ENCODE data around the gene DUSP6.

DUSP6 gene

DNA sequence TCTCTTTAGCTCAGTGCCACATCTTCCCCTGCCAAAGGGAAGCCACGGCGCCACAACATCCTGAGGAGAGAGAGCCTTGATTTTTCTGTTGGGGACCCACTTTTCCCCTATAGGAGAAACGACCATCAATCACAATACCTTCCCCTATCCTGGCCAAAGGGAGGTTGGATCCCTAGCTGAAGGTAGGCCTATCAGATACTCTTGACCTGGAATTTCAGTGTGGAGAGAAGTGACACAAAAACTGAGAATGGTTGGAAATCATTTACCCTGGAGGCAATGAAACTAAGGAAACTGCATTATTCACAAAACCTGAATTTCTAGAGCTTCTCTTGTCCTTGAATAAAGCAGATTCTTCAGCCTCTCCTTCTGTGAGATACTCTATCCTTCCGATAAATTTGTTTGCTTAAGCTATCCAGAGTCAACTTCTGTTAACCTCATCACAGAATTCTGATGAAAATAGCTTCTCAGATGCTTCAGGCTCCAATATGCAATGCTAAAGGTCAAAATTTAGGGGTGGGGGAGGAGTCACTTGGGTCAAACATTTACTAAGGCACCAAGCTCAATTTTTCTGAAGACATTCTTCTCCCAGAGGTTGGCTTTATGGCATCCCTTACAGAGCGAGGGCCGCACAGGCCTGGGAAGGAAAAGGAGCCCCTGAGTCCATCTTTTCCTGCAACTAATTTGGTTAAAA, 27.0 kb upstream of the DUSP6 start:
- no peak for DNase-seq (ENCODE audit: low read depth)
- TF ChIP-seq, protein P1, sequence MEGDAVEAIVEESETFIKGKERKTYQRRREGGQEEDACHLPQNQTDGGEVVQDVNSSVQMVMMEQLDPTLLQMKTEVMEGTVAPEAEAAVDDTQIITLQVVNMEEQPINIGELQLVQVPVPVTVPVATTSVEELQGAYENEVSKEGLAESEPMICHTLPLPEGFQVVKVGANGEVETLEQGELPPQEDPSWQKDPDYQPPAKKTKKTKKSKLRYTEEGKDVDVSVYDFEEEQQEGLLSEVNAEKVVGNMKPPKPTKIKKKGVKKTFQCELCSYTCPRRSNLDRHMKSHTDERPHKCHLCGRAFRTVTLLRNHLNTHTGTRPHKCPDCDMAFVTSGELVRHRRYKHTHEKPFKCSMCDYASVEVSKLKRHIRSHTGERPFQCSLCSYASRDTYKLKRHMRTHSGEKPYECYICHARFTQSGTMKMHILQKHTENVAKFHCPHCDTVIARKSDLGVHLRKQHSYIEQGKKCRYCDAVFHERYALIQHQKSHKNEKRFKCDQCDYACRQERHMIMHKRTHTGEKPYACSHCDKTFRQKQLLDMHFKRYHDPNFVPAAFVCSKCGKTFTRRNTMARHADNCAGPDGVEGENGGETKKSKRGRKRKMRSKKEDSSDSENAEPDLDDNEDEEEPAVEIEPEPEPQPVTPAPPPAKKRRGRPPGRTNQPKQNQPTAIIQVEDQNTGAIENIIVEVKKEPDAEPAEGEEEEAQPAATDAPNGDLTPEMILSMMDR (IDR thresholded peaks at IDR 0.05; ENCODE audit: low read depth, low read length) = no peak
- TF ChIP-seq, protein P2, sequence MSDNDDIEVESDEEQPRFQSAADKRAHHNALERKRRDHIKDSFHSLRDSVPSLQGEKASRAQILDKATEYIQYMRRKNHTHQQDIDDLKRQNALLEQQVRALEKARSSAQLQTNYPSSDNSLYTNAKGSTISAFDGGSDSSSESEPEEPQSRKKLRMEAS (IDR thresholded peaks at IDR 0.05; ENCODE audit: low read depth, low read length) = no peak
- no peak for TF ChIP-seq POLR2A (IDR thresholded peaks at IDR 0.05; ENCODE audit: extremely low read depth, insufficient read length)
- TF ChIP-seq MYC (IDR thresholded peaks at IDR 0.05; ENCODE audit: low read depth, low read length) = no peak
- H3K4me3 ChIP-seq (ENCODE audit: low read depth, low read length) = no peak overlapping the region

DNA sequence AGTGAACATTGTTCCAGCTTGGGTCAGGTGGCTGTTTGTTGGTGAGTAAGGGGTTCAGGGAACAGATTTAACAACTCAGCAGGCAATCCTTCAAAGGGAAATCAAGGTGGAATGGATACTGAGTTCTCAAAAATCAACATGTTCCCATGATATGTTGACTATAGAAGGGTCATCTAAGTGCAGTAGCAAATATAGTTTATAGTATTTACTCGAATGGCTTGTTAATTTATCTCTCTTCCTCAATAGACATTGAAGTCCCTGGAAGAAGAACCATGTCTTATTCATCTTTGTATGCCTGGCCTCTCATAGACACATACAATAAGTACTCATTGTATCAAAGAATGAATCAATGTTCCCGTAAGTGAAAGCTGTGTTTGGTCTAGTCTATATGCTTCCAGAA, 24.5 kb upstream of the DUSP6 start:
- no peak for DNase-seq (ENCODE audit: low read depth)
- TF ChIP-seq POLR2A (IDR thresholded peaks at IDR 0.05; ENCODE audit: extremely low read depth, insufficient read length) = no peak
- TF ChIP-seq, protein P2 (IDR thresholded peaks at IDR 0.05; ENCODE audit: low read depth, low read length) = no peak
- H3K4me3 ChIP-seq (ENCODE audit: low read depth, low read length) = no peak overlapping the region

DNA sequence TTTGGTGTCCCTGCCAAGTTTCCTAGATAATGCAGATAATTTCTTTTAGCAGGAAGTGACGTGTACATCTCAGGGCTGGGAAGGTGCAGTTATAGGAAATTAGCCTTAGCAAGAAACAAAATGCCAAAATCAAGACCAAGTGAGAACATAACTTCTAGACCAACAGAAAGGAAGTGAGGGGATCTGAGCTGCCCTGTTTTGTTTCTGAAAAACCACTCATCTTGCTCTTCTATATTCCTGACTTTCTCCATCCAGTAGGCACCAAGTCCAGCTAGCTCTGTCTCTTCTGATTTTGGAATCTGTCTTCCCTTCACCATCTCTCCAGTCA, 23.9 kb upstream of the DUSP6 start:
- H3K4me3 ChIP-seq (ENCODE audit: low read depth, low read length) = no peak overlapping the region
- no peak for DNase-seq (ENCODE audit: low read depth)
- TF ChIP-seq MYC (IDR thresholded peaks at IDR 0.05; ENCODE audit: low read depth, low read length) (no peak), POLR2A (IDR thresholded peaks at IDR 0.05; ENCODE audit: extremely low read depth, insufficient read length) (no peak)
- TF ChIP-seq, protein P2 (IDR thresholded peaks at IDR 0.05; ENCODE audit: low read depth, low read length) = no peak
- TF ChIP-seq, protein P1 (IDR thresholded peaks at IDR 0.05; ENCODE audit: low read depth, low read length) = no peak

DNA sequence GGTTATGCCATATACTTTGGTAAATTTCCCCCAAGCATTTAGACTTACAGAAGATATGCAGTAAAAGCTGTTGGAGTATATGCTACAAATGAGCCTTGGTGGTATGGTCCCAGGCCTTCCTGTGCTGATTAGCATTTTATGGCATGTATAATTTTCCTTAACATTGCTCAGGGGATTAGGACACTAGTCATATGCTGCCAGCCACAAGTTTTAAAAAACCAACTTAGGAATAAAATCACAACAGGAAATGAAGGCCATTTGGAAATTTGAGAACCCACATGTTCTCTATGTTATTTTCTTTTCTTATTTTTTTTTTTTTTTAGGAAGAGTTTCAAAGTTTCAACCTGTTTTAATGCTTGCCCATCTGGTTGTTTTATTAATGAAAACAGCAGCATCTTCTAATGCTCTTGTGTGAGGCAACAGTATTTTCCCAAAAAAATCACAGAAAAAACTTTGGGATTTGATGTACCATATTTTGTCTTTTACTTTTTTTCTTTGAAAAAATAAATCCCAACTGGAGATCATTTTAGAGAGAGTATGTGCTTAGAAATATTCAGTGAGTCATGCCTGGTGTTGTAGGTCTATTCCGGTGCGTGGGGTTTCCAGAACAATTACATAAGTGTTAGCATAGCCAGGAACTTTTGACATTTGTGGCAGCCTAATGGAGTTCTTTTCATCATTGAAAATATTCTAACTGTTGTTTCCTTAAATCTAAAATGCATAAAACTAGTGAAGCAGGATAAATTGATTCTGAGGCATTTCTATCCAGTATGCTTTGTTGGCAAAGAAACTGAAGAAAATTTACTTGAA, 21.7 kb upstream of the DUSP6 start:
- H3K4me3 ChIP-seq (ENCODE audit: low read depth, low read length) = no peak overlapping the region
- TF ChIP-seq, protein P2 (IDR thresholded peaks at IDR 0.05; ENCODE audit: low read depth, low read length) = no peak
- TF ChIP-seq, protein P1 (IDR thresholded peaks at IDR 0.05; ENCODE audit: low read depth, low read length) = no peak
- TF ChIP-seq POLR2A (IDR thresholded peaks at IDR 0.05; ENCODE audit: extremely low read depth, insufficient read length) (no peak), MYC (IDR thresholded peaks at IDR 0.05; ENCODE audit: low read depth, low read length) (no peak)
- DNase-seq (ENCODE audit: low read depth) = peak; percentile 68

DNA sequence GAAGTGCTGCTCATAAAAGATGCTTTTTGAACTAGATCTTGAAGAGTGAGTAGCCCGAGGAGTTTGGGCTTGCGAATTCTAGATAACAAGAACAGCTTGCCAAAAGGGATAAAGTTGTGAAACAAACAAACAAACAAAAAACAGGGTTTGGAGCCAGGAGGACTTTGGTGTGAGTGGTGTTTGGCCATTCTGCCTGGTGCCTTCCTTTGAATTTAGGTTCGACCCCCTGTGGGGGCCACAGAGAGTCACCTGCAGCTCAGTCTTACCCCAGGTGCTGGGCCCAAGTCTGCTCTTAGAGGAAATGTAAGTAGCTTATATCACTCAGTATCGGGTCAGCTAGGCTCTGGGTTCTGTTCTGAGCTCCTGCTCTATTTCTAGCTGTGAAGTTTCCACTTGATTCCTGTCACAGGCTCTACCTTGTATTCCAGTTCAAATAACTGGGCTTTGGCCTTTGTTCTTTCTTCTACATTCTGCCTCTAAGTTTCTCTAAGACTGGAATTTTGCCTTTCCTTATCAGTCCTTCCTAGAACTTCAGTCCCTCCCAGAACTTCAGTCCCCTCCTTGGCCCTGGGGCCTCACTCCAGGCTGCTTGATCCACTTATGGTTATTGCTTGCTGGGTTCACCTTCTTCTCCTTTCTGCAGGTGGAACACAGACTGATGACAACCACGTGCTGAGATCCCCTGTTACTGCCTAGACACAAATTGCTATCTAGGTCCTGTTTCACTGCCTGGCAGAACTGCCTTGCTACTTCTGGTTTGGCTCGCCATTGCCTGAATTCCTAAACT, 20.5 kb upstream of the DUSP6 start:
- TF ChIP-seq MYC (IDR thresholded peaks at IDR 0.05; ENCODE audit: low read depth, low read length) (no peak), POLR2A (IDR thresholded peaks at IDR 0.05; ENCODE audit: extremely low read depth, insufficient read length) (no peak)
- TF ChIP-seq, protein P1 (IDR thresholded peaks at IDR 0.05; ENCODE audit: low read depth, low read length) = no peak
- TF ChIP-seq, protein P2 (IDR thresholded peaks at IDR 0.05; ENCODE audit: low read depth, low read length) = no peak
- H3K4me3 ChIP-seq (ENCODE audit: low read depth, low read length) = no peak overlapping the region
- no peak for DNase-seq (ENCODE audit: low read depth)

Data from NB4 (cell line).